Stimulated activated CD8-positive, alpha-beta memory T cell treated with anti-CD3 and anti-CD28 coated beads, Interleukin-12 subunit alpha, Interleukin-12 subunit beta, amount 100 ng/mL, for 24 hours (primary cell): Measurements from ENCODE around the gene FMN2.

Experiments
- DNase-seq: peaks from one replicate; pipeline ENCODE4 v3.0.0-alpha.2; 2020; ENCODE audit errors: extremely low read depth

FMN2 gene

DNA sequence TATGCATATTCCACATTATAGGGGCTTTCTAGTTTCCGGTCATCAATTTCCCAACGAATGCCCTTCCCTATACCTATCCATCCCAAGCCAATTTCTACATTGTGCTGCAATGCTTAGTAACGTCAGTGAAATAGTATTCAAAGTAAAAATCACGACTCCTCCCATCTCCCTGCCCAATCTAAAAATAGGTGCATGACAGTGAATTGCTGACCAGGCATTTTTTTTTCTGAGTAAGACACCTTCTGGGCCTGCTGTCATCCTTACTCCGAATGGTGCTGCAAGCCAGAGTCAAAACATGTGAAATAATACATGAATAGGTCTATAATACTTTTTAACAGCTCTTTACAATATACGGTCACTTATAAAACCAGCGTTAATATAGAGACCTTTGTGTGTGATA, 400.1 kb downstream of the FMN2 start:
- DNase-seq = no peak

DNA sequence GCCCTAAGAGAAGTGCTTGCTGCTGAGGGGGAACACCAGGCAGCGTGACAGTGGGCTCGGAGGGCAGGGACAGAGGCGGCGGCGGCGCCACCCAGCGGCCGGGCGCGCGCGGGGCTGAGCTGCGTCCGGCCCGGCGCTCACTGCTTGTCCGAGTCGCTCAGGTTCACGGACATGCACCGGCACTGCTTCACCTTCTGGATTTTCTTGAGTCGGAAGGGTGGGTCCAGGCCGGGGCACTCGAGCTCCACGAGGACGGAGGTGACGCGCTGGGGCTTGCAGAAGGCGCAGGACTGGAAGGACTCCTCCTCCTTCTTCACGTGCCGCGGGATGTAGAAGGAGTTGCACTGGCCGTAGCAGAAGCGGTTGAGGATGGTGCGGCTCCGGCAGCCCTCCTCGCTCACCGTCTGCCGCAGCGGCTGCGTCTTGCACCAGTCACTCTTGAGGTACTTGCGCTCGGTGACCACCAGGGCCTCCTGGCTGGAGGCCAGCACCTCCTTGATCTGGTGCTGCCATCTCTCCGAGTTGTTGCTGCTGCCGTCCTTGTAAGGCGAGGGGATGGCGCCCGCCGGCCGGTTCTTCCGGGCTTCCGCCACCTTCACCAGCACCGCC, 401.3 kb downstream of the FMN2 start:
- no peak for DNase-seq

DNA sequence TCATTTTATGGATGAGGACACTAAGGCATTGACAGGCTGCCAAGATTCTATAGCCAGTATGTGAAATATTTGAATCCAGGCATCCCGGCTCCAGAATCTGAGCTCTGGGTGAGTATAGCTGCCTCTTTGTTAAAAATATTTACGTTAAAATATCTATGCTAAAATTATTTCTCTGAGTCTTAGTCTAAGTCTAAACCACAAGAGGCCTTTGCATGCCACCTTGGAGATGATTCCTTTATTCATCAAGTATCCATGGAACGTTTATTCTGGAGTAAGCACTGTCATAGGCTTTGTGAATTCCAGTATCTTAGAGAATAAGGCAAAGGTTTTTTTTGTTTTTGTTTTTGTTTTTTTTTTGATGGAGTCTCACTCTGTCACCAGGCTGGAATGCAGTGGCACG, 403.9 kb downstream of the FMN2 start:
- no peak for DNase-seq

DNA sequence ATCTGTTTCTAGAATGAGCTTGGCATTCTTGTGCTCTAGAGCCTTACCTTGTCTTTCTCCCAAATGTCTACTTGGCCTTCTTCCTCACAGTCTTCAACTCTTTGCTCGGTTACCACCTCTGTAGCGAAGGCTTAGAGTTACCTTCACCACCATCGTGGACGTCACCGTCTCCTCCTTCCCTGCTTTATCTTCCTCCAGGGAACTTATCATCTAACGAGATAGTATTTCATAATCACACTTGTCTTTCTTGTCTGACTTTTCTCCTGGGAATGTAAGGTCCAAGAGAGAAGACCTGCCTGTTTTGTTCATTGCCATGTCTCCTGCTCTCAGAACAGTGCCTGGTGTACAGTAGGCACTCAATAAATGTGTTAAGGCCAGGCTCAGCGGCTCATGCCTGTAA, 404.7 kb downstream of the FMN2 start:
- DNase-seq = no peak

DNA sequence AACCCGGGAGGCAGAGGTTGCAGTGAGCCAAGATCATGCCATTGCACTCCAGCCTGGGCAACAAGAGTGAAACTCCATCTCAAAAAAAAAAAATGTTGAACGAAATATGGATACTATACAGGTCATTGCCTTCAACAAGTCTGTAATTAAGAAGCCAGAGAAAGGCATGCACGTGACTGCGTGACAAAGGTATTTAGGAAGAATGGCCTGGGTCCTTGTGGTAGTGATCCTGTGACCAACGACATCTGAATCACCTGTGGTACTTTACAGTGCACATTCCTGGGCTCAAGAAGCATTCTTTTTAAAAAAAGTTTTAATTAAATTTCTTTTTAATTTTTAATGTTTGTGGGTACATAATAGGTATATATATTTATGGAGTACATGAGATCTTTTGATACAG, 405.3 kb downstream of the FMN2 start:
- DNase-seq = no peak

- no peak for DNase-seq
These were observed 406.2 kb downstream of the FMN2 start for GRCh38 chr1:240497908-240498307.

DNA sequence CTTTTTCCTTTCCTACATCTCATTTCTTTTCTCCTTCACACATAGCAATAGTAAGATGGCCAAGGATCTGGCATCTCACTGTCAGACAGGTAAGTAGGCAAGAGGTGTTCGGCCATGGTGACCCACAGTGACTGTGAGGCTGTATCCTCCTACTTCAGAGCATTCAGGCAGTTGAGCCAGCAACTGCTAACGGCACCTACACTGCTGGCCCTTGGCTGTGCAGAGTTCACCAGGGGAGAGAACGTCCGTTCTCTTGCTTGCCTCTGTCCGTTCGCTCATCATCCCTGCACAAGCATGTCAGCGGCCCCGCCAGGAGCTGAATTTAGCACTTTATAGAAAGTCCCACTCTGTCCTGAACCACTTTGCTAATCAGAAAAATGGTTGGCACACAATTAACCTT, 406.7 kb downstream of the FMN2 start:
- no peak for DNase-seq

DNA sequence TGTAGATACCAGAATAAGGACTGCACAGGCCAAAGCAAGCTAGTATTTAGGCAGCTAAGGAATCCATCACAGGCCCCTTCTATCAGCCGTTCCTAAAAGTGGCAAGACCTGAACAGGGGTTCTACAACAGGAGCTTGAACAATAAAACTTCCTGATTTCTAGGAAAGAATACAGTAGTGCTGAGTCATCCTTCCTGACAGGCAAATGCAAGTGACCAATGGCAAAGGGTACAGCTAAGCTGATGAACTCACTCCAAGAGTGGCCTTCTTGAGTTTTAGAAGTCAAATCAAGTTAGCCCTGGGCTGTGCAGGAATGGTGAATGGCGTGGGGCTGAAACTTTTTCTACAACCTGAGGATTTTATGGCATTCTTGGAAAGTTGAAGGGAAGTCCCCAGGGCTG, 407.3 kb downstream of the FMN2 start:
- no peak for DNase-seq

DNA sequence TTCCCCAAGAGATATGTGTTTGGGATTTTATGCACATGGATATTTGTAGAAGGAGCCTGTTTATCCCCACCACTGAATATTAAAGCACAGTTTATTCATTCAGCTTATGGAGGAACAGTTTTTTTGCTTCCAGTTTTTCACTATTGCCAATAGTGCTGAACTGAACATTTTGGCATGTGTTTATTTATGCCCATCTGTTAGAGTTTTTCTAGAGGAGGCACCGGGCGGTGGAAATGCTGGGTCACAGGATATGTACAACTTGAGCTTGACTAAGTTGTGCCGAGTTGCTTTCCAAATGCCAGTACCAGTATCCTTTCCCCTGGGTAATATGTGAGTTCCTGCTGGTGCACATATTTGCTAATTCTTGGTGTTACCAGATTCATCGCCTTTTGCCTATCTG, 409.0 kb downstream of the FMN2 start:
- DNase-seq = no peak

DNA sequence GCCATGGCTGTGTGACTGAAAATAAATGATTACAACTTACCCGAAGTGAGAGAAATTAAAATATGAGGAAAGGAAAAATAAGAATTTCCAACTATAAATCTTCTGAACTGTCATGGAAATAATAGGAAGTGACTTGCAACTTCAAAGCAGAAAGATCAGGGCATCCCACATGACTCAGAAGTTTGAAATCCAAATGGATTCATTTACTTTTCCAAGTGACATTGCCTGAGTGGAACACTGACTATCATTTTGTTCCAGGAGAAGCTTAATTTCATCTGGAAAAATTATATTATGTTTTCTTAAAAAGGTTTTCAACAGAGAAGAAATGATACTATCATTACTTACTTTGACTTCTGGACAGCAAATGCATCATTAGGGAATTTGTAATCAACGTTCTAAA, 409.4 kb downstream of the FMN2 start:
- no peak for DNase-seq

DNA sequence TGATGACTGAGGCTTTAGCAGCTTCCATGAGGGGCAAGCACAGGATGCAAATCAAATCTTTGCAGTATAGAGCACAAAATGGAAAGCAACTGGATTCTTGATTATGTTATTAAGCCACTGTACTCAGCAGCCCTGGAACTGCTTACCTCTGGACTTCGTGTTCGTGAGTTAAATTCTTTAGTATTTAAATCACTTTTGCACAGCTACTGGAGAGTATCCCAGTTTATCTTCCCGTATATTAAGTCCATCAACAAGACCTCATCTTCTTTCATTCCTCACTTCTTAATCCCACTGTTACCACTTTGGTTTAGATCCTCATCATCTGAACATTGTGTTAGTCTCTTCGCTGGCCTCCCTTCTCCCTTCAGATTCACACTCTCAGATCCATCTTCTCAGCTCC, 411.4 kb downstream of the FMN2 start:
- DNase-seq = no peak

GRCh38 chr1:240503558-240503957, 411.9 kb downstream of the FMN2 start:
- DNase-seq = no peak

GRCh38 chr1:240506176-240506575, 414.5 kb downstream of the FMN2 start:
- no peak for DNase-seq

- no peak for DNase-seq
These were observed 416.5 kb downstream of the FMN2 start for GRCh38 chr1:240508201-240508600.

DNA sequence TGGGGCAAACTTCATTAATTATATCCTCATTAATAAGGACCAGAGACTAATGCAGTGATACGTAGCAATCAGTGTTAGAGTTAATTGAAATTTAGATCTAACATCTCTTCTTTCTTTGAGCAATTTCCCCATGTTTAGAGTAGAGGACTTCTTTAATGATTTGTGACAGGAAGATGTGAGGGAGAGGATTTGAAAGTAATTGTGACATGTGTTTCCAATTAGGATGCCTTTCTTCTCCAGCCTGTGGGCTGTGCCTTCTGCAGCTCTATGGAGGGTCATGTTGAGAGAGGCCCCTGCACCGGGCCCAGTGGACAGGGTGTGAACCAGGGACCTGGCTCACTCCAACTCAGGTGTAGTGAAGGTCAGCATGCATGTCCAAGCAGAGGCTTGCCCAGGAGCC, 417.3 kb downstream of the FMN2 start:
- DNase-seq = no peak

- DNase-seq = no peak
These were observed 420.1 kb downstream of the FMN2 start for GRCh38 chr1:240511789-240512188.

- no peak for DNase-seq
These were observed 423.8 kb downstream of the FMN2 start for GRCh38 chr1:240515505-240515904.

DNA sequence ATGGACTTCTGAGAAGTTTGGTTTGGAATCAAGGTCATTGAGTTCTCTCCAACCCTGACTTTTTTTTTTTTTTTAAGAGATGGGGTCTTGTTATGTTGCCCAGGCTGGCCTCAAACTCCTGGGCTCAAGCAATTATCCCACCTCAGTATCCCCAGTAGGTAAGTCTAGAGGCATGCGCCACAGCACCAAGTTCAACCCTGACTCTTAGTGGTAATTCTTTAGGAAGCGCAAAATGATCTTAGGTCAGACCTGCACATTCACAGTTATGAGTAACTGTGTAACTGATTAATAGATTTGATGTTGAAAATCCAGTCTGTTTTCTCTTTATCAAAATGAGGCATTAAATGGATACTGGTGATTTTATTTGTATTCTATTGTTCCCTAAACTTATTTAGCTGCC, 424.4 kb downstream of the FMN2 start:
- no peak for DNase-seq

DNA sequence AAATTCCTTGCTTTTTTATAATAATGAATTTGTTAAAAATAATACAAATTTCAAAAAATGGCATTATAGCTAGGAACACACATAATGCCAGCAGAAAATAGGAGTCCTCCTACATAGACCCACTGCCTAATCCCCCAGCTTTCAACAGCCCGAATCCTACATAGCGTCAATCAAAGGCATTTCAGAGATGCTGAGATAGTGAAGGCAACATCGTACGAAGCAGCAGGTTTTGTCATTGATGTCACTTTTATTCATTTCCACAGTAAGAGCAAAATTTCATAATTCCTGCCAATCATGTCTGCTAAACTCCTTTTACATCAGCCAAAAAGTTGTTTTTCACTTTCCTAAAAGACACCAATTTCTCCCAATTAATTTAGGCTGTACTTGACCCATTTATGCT, 426.2 kb downstream of the FMN2 start:
- no peak for DNase-seq

GRCh38 chr1:240522122-240522822, 430.6 kb downstream of the FMN2 start:
- DNase-seq = no peak

DNA sequence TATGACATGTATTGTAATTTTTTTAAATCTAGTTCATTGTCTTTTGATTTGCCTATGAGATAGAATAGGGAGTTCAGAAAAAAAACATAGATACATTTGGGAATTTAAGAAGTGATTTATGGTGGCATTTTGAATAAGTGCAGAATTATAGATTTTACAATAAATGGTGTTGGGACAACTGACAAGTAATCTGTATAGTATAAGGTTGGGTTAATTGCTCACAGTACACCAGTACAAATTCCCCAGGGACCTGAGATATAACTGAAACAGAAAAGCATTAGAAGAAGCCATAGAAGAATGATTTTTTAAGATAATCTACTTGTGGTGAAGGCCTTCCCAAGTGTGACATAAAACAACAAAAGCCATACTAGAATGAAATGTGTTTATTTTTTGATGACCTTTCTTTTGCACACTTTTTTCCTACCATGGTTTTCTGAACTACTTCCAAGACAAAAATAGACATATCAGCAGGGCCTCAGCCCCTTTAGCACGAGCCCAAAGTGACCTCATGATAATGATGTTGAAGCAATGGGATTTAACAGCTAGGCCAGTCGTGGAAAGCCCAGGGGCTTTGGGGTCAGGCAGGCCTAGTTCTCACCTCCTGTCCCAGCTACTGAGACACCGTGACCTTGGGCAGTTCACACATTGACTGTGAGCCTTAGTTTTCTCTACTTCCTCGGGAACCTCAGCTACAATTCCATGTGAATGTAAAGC, 432.8 kb downstream of the FMN2 start:
- no peak for DNase-seq
